ENCODE measurements around the gene ZNF500.

DNA sequence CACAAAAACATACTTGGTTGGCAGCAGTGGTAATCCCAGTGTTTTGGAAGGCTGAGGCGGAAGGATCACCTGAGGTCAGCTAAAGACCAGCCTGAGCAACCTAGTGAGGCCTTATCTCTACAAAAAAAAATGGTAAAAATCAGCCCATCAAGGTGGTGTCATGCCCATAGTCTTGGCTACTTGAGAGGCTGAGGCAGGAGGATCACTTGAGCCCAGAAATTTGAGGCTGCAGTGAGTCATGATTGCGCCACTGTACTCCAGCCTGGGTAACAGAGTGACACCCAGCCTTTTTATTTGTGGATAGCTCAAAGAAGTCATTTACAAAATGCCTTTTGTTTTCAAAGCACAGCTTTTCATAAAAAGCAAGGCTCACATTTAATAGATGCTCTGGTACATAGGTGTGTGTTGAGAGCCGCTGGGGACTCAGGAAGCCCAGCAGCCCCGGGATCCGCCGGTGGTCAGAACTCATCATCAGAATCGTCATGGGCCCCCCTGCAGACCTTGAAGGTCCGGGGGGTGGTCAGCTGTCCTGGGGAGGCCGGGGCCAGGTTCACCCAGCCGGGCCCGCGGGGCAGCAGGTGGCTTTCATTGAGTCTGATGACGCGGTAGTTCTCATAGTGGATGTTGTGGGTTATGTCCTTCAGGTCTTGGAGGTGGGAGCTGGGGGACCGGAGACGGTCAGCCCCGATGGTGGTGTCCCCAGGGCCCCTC, 10.5 kb upstream of the ZNF500 start:
- TF ChIP-seq, protein P1, sequence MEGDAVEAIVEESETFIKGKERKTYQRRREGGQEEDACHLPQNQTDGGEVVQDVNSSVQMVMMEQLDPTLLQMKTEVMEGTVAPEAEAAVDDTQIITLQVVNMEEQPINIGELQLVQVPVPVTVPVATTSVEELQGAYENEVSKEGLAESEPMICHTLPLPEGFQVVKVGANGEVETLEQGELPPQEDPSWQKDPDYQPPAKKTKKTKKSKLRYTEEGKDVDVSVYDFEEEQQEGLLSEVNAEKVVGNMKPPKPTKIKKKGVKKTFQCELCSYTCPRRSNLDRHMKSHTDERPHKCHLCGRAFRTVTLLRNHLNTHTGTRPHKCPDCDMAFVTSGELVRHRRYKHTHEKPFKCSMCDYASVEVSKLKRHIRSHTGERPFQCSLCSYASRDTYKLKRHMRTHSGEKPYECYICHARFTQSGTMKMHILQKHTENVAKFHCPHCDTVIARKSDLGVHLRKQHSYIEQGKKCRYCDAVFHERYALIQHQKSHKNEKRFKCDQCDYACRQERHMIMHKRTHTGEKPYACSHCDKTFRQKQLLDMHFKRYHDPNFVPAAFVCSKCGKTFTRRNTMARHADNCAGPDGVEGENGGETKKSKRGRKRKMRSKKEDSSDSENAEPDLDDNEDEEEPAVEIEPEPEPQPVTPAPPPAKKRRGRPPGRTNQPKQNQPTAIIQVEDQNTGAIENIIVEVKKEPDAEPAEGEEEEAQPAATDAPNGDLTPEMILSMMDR (IDR thresholded peaks at IDR 0.05; ENCODE audit: extremely low read depth in 1 of 2, insufficient read depth in 1 of 2, low read depth in 1 of 2, low read length in 2 of 2) = no peak
- TF ChIP-seq POLR2A (IDR thresholded peaks at IDR 0.05; ENCODE audit: low read depth, low read length) = no peak
- TF ChIP-seq JUN (IDR thresholded peaks at IDR 0.05; ENCODE audit: borderline replicate concordance, insufficient read depth, insufficient read length, low read depth) = no peak
